H9 (cell line): ENCODE data around the gene TMEFF2. TPM values are rescaled to one million over a fixed set of nuclear protein-coding genes. Genes with fewer than 3 reads are reported as not detected.

Experiments
- DNase-seq: peaks from one replicate; pipeline ENCODE4 v3.0.0-alpha.2; 2017
- H2AFZ ChIP-seq: one replicate; pipeline ENCODE4 v1.6.1; 2013; ENCODE audit warnings: mild to moderate bottlenecking, low read length, control low read depth, moderate library complexity
- H2AK5ac ChIP-seq: 2 replicates; pipeline ENCODE4 v1.6.1; 2013; ENCODE audit warnings: low read length, control low read depth, mixed read lengths; ENCODE audit not compliant: insufficient read length
- H2BK120ac ChIP-seq: one replicate; pipeline ENCODE4 v1.6.1; 2013; ENCODE audit warnings: low read depth, mild to moderate bottlenecking, low read length, control low read depth, inconsistent platforms; ENCODE audit not compliant: poor library complexity, severe bottlenecking
- H2BK12ac ChIP-seq: 2 replicates; pipeline ENCODE4 v1.6.1; 2013; ENCODE audit warnings: low read length, control low read depth, mixed read lengths, low read depth; ENCODE audit not compliant: insufficient read length
- H2BK15ac ChIP-seq: 2 replicates; pipeline ENCODE4 v1.6.1; 2013; ENCODE audit warnings: low read depth, low read length, control low read depth
- H2BK20ac ChIP-seq: one replicate; pipeline ENCODE4 v1.6.1; 2013; ENCODE audit warnings: low read depth, mild to moderate bottlenecking, low read length, control low read depth, inconsistent platforms; ENCODE audit not compliant: poor library complexity, severe bottlenecking
- H2BK5ac ChIP-seq: 2 replicates; pipeline ENCODE4 v1.6.1; 2013; ENCODE audit warnings: low read length, control low read depth, mixed read lengths; ENCODE audit not compliant: insufficient read length
- H3K14ac ChIP-seq: 2 replicates; pipeline ENCODE4 v1.6.1; 2013; ENCODE audit warnings: low read length, control low read depth; ENCODE audit not compliant: insufficient read depth
- H3K18ac ChIP-seq: 2 replicates; pipeline ENCODE4 v1.6.1; 2013; ENCODE audit warnings: low read depth, mild to moderate bottlenecking, mixed read lengths, low read length, control low read depth; ENCODE audit not compliant: insufficient read length
- H3K23ac ChIP-seq: 2 replicates; pipeline ENCODE4 v1.6.1; 2013; ENCODE audit warnings: low read length, control low read depth, mixed read lengths, low read depth; ENCODE audit not compliant: insufficient read length
- H3K23me2 ChIP-seq: 2 replicates; pipeline ENCODE4 v1.6.1; 2013; ENCODE audit warnings: low read depth, mild to moderate bottlenecking, mixed read lengths, low read length, control low read depth; ENCODE audit not compliant: insufficient read length, poor library complexity, severe bottlenecking
- H3K27ac ChIP-seq: 2 replicates; pipeline ENCODE4 v1.5.1; 2013; ENCODE audit warnings: low read length, control low read depth, mixed read lengths, low read depth; ENCODE audit not compliant: insufficient read length
- H3K27me3 ChIP-seq: 2 replicates; pipeline ENCODE4 v1.6.1; 2013; ENCODE audit warnings: low read length, control low read depth, inconsistent platforms; ENCODE audit not compliant: insufficient read depth
- H3K4ac ChIP-seq: 2 replicates; pipeline ENCODE4 v1.6.1; 2013; ENCODE audit warnings: low read depth, mild to moderate bottlenecking, control low read depth, inconsistent platforms, low read length, moderate library complexity
- H3K4me1 ChIP-seq: 2 replicates; pipeline ENCODE4 v1.6.1; 2013; ENCODE audit warnings: low read length, control low read depth, inconsistent platforms; ENCODE audit not compliant: insufficient read depth
- H3K4me2 ChIP-seq: 2 replicates; pipeline ENCODE4 v1.6.1; 2013; ENCODE audit warnings: low read length, control low read depth, mixed read lengths; ENCODE audit not compliant: insufficient read length, insufficient read depth
- H3K56ac ChIP-seq: 2 replicates; pipeline ENCODE4 v1.6.1; 2013; ENCODE audit warnings: low read depth, mild to moderate bottlenecking, mixed read lengths, low read length, control low read depth; ENCODE audit not compliant: insufficient read length
- H3K79me1 ChIP-seq: 2 replicates; pipeline ENCODE4 v1.6.1; 2013; ENCODE audit warnings: low read depth, mild to moderate bottlenecking, moderate library complexity, low read length, control low read depth, inconsistent platforms; ENCODE audit not compliant: insufficient read depth, poor library complexity, severe bottlenecking
- H3K79me2 ChIP-seq: 2 replicates; pipeline ENCODE4 v1.6.1; 2013; ENCODE audit warnings: low read length, control low read depth, inconsistent platforms; ENCODE audit not compliant: insufficient read depth
- H3K9ac ChIP-seq: 2 replicates; pipeline ENCODE4 v1.6.1; 2013; ENCODE audit warnings: low read length, control low read depth, mixed read lengths; ENCODE audit not compliant: insufficient read length; ENCODE audit errors: extremely low read depth
- H3K9me3 ChIP-seq: one replicate; pipeline ENCODE4 v1.6.1; 2013; ENCODE audit warnings: low read depth, low read length, inconsistent platforms; ENCODE audit not compliant: control insufficient read depth
- H3T11ph ChIP-seq: one replicate; pipeline ENCODE4 v1.6.1; 2013; ENCODE audit warnings: mild to moderate bottlenecking, low read length, control low read depth, inconsistent platforms
- H4K20me1 ChIP-seq: one replicate; pipeline ENCODE4 v1.6.1; 2013; ENCODE audit not compliant: control insufficient read depth, insufficient read length, insufficient read depth
- H4K5ac ChIP-seq: 2 replicates; pipeline ENCODE4 v1.6.1; 2013; ENCODE audit warnings: low read depth, mild to moderate bottlenecking, mixed read lengths, low read length, control low read depth; ENCODE audit not compliant: insufficient read length
- H4K8ac ChIP-seq: replicated peaks from 2 replicates; pipeline ENCODE4 v1.6.1; 2013; ENCODE audit warnings: low read length, control low read depth, mixed read lengths, low read depth; ENCODE audit not compliant: insufficient read length
- H4K91ac ChIP-seq: 2 replicates; pipeline ENCODE4 v1.6.1; 2013; ENCODE audit warnings: low read depth, mild to moderate bottlenecking, moderate library complexity, mixed read lengths, low read length, control low read depth; ENCODE audit not compliant: insufficient read length
- H3K27ac Mint-ChIP-seq, 3 experiments: 2 replicates in 2 of 3; 3 replicates in 1 of 3; pipeline ENCODE4 v1.8.0; 2020 to 2021; ENCODE audit warnings: mixed read lengths in 3 of 3, mild to moderate bottlenecking in 1 of 3, moderate library complexity in 1 of 3
- H3K27me3 Mint-ChIP-seq: 2 replicates; pipeline ENCODE4 v1.8.0; 2021; ENCODE audit warnings: low read depth, mild to moderate bottlenecking, moderate library complexity, mixed read lengths
- H3K36me3 Mint-ChIP-seq, 3 experiments: 2 replicates in 2 of 3; 3 replicates in 1 of 3; pipeline ENCODE4 v1.8.0; 2020 to 2021; ENCODE audit warnings: low read depth in 3 of 3, mixed read lengths in 3 of 3; ENCODE audit not compliant: insufficient read depth in 1 of 3
- H3K4me1 Mint-ChIP-seq, 2 experiments: 2 replicates each; pipeline ENCODE4 v1.8.0; 2020; ENCODE audit warnings: mixed read lengths in 2 of 2
- H3K4me3 Mint-ChIP-seq, 2 experiments: 2 replicates in 1 of 2; 3 replicates in 1 of 2; pipeline ENCODE4 v1.8.0; 2020 to 2021; ENCODE audit warnings: mild to moderate bottlenecking in 2 of 2, mixed read lengths in 2 of 2, moderate library complexity in 1 of 2
- H3K9me3 Mint-ChIP-seq, 2 experiments: 2 replicates in 1 of 2; 3 replicates in 1 of 2; pipeline ENCODE4 v1.8.0; 2020; ENCODE audit warnings: mild to moderate bottlenecking in 2 of 2, mixed read lengths in 2 of 2, moderate library complexity in 1 of 2
- CTCF ChIP-seq: fragments of 200-600 bp; sonication (generic); conservative IDR thresholded peaks from 3 replicates; pipeline ENCODE4 v1.8.0; 2021; ENCODE audit warnings: antibody characterized with exemption, mild to moderate bottlenecking
- WGBS: extraction: QIAGEN DNeasy Blood & Tissue Kit; methylation state at CpG from one replicate; pipeline ENCODE4 v1.1.7; 2013; ENCODE audit warnings: missing lambda C conversion rate, low lambda C conversion rate, mixed read lengths; ENCODE audit not compliant: insufficient read length; ENCODE audit errors: extremely low coverage; 5-methylcytosine and 5-hydroxymethylcytosine counted together
- total RNA-seq: library from RNA; stranded (reverse); gene quantifications from 2 replicates; pipeline ENCODE4 v1.2.1, GENCODE V29; 2021

The TMEFF2 gene
- total RNA-seq, 1 experiment from 2014 or later = 0.39 TPM

GRCh38 chr2:192218377-192218776 is 23.6 kb upstream of the TMEFF2 start:
- H3K27me3 Mint-ChIP-seq = no peaks in the 10 kb centered on the region

More at GRCh38 chr2:192218377-192218776, 23.6 kb upstream of the TMEFF2 start:
- Histone ChIP-seq H4K20me1 (no peaks in the 10 kb centered on the region), H3K23ac (no peak overlapping the region), H2BK12ac (no peak overlapping the region), H3K27me3 (no peaks in the 10 kb centered on the region), H3K56ac (no peak overlapping the region), H2AK5ac (no peak overlapping the region), H4K5ac (no peak overlapping the region), H2BK15ac (no peak overlapping the region), H3K79me2 (no peaks in the 10 kb centered on the region), H3K4me2 (no peak overlapping the region), H3K9ac (no peak overlapping the region), H3K14ac (no peak overlapping the region), H3K79me1 (no peaks in the 10 kb centered on the region), H2BK5ac (no peak overlapping the region), H3K9me3 (no peaks in the 10 kb centered on the region), H2BK120ac (no peak overlapping the region), H3T11ph (no peak overlapping the region), H3K18ac (no peak overlapping the region), H2BK20ac (no peak overlapping the region), H3K4me1 (no peaks in the 10 kb centered on the region), H3K23me2 (no peaks in the 10 kb centered on the region), H4K91ac (no peak overlapping the region), H3K27ac (no peak overlapping the region), H3K4ac (no peak overlapping the region), H2AFZ (no peak overlapping the region), H4K8ac (no peak overlapping the region)
- no peak for TF ChIP-seq CTCF
- Mint-ChIP-seq H3K9me3 (no peaks in the 10 kb centered on the region; a peak in 1 of 5 replicates), H3K4me3 (no peak overlapping the region), H3K27ac (no peak overlapping the region), H3K36me3 (no peaks in the 10 kb centered on the region), H3K4me1 (peaks cover 4% of the 10 kb centered on the region in 2 experiments; a peak in 2 of 4 replicates)
- no peak for DNase-seq
- no CpG with 5 or more reads among the region's 2 CpGs for WGBS
